Adrenal gland (tissue), 12 donors: ENCODE data around the gene RMI1. TPM values are rescaled to one million over a fixed set of nuclear protein-coding genes. Genes with fewer than 3 reads are reported as not detected.

Experiments used
- DNase-seq, 7 donors: peaks; one replicate each; pipeline ENCODE4 v3.0.0-alpha.2; 2019 to 2020
- H3K27ac ChIP-seq, 5 donors: fragments of 200-600 bp; sonication (generic) in 4 of 5; 1 replicate in 3 of 5; 2 replicates in 2 of 5; pipeline versions ENCODE4 v1.5.1 to v1.8.0; 2016 to 2020; ENCODE audit warnings: mild to moderate bottlenecking in 1 of 5
- H3K27me3 ChIP-seq: fragments of 200-600 bp; 2 replicates; pipeline ENCODE4 v1.8.0; 2021
- H3K36me3 ChIP-seq, 2 donors: fragments of 200-600 bp; replicated peaks in 1 of 2; 1 replicate in 1 of 2; 2 replicates in 1 of 2; pipeline versions ENCODE4 v1.5.1 to v1.8.0; 2018 to 2022
- H3K4me1 ChIP-seq, 2 donors: fragments of 200-600 bp; replicated peaks in 1 of 2; 1 replicate in 1 of 2; 2 replicates in 1 of 2; pipeline versions ENCODE4 v1.5.1 to v1.8.0; 2018 to 2021
- H3K4me3 ChIP-seq, 4 donors: fragments of 200-600 bp; sonication (generic) in 3 of 4; one replicate each; pipeline ENCODE4 v1.5.1; 2016 to 2018
- H3K9me3 ChIP-seq, 3 donors: fragments of 200-600 bp; sonication (generic) in 1 of 3; replicated peaks in 1 of 3; 1 replicate in 2 of 3; 2 replicates in 1 of 3; pipeline versions ENCODE4 v1.5.1 to v1.8.0; 2016 to 2021
- POLR2A ChIP-seq, 2 donors: fragments of 450-650 bp; IDR thresholded peaks; one replicate each; pipeline ENCODE4 v1.6.1; 2017; ENCODE audit warnings: antibody characterized with exemption in 2 of 2, mild to moderate bottlenecking in 2 of 2, moderate library complexity in 1 of 2
- WGBS, 4 donors: extraction: QIAGEN DNeasy Blood & Tissue Kit in 2 of 4; methylation state at CpG; one replicate each; pipeline versions ENCODE4 v1.1.5 to v1.1.7; 2013 to 2017; 5-methylcytosine and 5-hydroxymethylcytosine counted together
- intact Hi-C, 2 donors: fragments of 100-400 bp; cut with DNase I; formaldehyde crosslinking; loops; one replicate each; pipeline versions ENCODE4 v1.14.1 to v1.15.0; 2022 to 2023
- polyA plus RNA-seq, 3 donors: library from polyadenylated mRNA; stranded (reverse); fragments of 200-250 nt in 2 of 3; fragments of 350-450 nt in 1 of 3; fragmentation: Illumina TruSeq in 1 of 3; extraction: RNeasy Lipid Tissue Mini Kit (QIAGEN cat#74804) in 1 of 3; gene quantifications; one replicate each; pipeline ENCODE4 v1.2.3, GENCODE V29; 2013 to 2014
- total RNA-seq, 9 donors: library from RNA; depleted of rRNA in 4 of 9; stranded (reverse); fragments of >200 nt in 4 of 9; fragments of 120-200 nt in 1 of 9; fragmentation: NEBNext Ultra II Directional in 1 of 9; extraction: Animal tissue kit (Norgen Biotek cat#: 25700) in 1 of 9; gene quantifications; one replicate each; pipeline versions ENCODE4 v1.1.0 to v1.2.4, GENCODE V29; 2013 to 2023
- TF ChIP-seq, protein P1 (sequence below), 6 experiments: fragments of 450-650 bp in 4 of 6; fragments of 200-600 bp in 2 of 6; sonication (generic) in 1 of 6; IDR thresholded peaks; 1 replicate in 5 of 6; 2 replicates in 1 of 6; pipeline versions ENCODE4 v1.5.1 to v1.8.0; 2016 to 2021; ENCODE audit warnings: antibody characterized with exemption in 6 of 6, mild to moderate bottlenecking in 2 of 6, moderate library complexity in 1 of 6
- donor health status: healthy with polysubstance abuse.
- donor health status: Bipolar disorder and iron deficiency.
- donor health status: DM: yes; HTN: yes; CAD: no.
- donor health status: DM: no; HTN: no; CAD: no.
- donor health status: DM: no; HTN: no; CAD: no.
- donor health status: DM: yes; HTN: yes; CAD: no.

The RMI1 gene
- total and polyA plus RNA-seq, 12 donors = 2.3 to 21.7 (median 7.8) TPM

DNA sequence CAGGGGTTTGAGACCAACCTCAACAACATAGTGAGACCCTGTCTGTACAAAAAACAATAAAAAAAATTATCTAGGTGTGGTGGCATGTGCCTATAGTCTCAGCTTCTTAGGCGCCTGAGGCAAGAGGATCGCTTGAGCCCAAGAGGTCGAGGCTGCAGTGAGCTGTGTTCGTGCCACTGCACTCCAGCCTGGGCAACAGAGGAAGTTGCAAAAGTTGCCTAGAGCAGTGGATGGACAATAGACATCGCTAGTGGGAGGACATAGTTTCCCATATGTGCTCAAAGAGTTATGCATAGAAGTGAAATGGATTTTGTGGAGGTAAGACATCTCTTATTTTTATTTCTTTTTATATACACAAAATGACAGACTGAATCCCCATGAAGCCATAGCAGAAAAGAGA lies 19.6 kb upstream of the RMI1 start:
- DNase-seq = no peak
- H3K9me3 ChIP-seq = no peaks in the 10 kb centered on the region
- H3K4me1 ChIP-seq = peaks cover 6 to 8% of the 10 kb centered on the region in 2 donors
- no peak overlapping the region for H3K4me3 ChIP-seq
- H3K27ac ChIP-seq = no peak overlapping the region
- no peaks in the 10 kb centered on the region for H3K27me3 ChIP-seq
- 79 to 89% (median 87%) methylated on average over 5 of the region's 5 CpGs for WGBS, 4 donors
- intact Hi-C loops = no loop called here
- peaks cover 0 to under 1% of the 10 kb centered on the region in 2 donors for H3K36me3 ChIP-seq
- TF ChIP-seq, protein P1, sequence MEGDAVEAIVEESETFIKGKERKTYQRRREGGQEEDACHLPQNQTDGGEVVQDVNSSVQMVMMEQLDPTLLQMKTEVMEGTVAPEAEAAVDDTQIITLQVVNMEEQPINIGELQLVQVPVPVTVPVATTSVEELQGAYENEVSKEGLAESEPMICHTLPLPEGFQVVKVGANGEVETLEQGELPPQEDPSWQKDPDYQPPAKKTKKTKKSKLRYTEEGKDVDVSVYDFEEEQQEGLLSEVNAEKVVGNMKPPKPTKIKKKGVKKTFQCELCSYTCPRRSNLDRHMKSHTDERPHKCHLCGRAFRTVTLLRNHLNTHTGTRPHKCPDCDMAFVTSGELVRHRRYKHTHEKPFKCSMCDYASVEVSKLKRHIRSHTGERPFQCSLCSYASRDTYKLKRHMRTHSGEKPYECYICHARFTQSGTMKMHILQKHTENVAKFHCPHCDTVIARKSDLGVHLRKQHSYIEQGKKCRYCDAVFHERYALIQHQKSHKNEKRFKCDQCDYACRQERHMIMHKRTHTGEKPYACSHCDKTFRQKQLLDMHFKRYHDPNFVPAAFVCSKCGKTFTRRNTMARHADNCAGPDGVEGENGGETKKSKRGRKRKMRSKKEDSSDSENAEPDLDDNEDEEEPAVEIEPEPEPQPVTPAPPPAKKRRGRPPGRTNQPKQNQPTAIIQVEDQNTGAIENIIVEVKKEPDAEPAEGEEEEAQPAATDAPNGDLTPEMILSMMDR (IDR thresholded peaks at IDR 0.05) = no peak

DNA sequence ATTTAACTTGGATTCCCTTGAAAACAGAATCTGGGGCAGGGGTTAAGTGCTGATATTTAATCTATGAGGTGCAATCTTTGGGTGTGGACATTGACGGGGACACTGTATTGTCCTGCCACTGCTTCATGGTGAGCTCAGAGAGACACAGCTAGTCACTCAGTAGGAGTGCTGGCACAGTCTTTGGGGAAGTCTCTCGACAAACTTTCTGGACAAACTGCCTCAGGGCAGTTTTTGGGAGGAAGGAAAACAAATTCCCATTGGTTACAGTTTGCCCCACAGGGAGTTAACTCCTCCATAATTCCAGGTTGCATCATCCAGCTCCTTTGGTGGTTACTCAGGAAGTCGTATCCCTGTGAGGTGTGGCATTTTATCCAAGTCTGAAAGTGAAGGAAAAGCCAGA lies 18.4 kb upstream of the RMI1 start:
- Histone ChIP-seq H3K27ac (no peak overlapping the region), H3K27me3 (no peaks in the 10 kb centered on the region), H3K4me1 (peaks cover 0 to 7% of the 10 kb centered on the region in 2 donors), H3K9me3 (no peaks in the 10 kb centered on the region), H3K36me3 (peaks cover 0 to 12% of the 10 kb centered on the region in 2 donors), H3K4me3 (no peak overlapping the region)
- 30 to 61% (median 55%) methylated on average over 3 of the region's 3 CpGs for WGBS, 4 donors
- DNase-seq = no peak
- intact Hi-C loops = no loop called here
- TF ChIP-seq, protein P1 (IDR thresholded peaks at IDR 0.05) = no peak
- no peak for TF ChIP-seq POLR2A (IDR thresholded peaks at IDR 0.05)

DNA sequence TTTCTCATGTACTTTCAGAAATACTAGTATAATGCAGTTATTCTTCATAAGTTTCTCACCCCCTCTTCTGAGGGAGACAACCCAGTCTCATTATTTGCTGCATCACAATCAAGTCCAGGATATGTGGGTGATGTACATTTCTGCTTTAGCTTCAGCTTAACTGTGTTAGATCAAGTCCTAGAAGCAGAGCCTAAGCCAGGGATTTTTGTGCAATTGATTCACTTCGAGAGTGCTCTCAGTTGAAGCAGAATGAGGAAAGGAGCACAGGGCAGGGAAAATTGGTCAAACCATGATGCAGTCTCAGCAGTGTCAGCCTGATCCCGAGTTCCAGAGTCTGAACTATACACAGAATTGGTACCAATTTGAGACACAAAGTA lies 15.6 kb upstream of the RMI1 start:
- H3K9me3 ChIP-seq = no peaks in the 10 kb centered on the region
- H3K4me1 ChIP-seq = no peaks in the 10 kb centered on the region
- no peak overlapping the region for H3K27ac ChIP-seq
- DNase-seq = no peak
- intact Hi-C loops = no loop called here
- no peak overlapping the region for H3K4me3 ChIP-seq
- WGBS, 4 donors = 40 to 50% (median 49%) methylated on average over 2 of the region's 2 CpGs
- no peaks in the 10 kb centered on the region for H3K27me3 ChIP-seq
- TF ChIP-seq POLR2A (IDR thresholded peaks at IDR 0.05) = no peak
- TF ChIP-seq, protein P1 (IDR thresholded peaks at IDR 0.05) = no peak
- H3K36me3 ChIP-seq = peaks cover 0 to 39% of the 10 kb centered on the region in 2 donors

DNA sequence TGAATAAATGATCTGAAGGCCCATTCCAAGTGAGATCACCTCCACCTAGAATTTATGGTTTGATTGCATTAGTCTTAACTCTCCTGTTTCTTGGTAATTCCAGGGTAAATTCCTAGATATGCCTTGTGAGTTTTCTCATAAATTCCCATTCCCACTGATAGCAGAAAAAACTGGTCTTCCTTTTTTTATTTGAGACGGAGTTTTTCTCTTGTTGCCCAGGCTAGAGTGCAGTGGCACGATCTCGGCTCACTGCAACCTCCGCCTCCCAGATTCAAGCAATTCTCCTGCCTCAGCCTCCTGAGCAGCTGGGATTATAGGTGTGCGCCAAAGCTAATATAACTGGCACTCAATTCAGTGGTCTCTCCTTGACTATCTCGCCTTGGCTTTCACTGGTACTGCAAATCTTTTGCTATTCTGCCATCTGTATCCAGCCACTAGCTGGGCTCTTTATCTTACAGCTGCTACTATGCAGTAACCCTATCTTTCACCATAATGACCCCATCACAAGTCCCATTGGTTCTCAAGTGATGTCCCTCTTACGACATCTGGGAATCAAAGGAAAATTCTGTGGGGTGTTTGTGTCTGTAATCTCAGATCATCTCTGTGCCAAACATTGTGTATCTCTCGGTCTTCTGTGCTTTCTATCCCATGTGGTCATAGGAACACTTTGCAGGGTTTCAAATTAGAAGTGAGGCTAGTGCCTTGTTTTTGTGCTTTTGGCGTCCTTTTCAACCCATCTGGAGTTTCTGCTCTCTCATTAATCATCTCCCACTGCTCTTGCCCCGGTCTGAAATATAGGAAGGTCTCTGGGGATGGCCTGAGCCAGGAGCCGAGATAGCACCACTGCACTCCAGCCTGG lies 15.0 kb upstream of the RMI1 start:
- no peak for DNase-seq
- TF ChIP-seq POLR2A (IDR thresholded peaks at IDR 0.05) = no peak
- TF ChIP-seq, protein P1 (IDR thresholded peaks at IDR 0.05) = no peak
- WGBS, 4 donors = 54 to 63% (median 59%) methylated on average over 11 of the region's 11 CpGs
- peaks cover 0 to 46% of the 10 kb centered on the region in 2 donors for H3K36me3 ChIP-seq
- H3K9me3 ChIP-seq = no peaks in the 10 kb centered on the region
- H3K4me3 ChIP-seq = no peak overlapping the region
- intact Hi-C loops = no loop called here
- no peaks in the 10 kb centered on the region for H3K27me3 ChIP-seq
- no peak overlapping the region for H3K27ac ChIP-seq
- no peaks in the 10 kb centered on the region for H3K4me1 ChIP-seq
